Measurements from ENCODE around the gene CD151.

The CD151 gene

DNA sequence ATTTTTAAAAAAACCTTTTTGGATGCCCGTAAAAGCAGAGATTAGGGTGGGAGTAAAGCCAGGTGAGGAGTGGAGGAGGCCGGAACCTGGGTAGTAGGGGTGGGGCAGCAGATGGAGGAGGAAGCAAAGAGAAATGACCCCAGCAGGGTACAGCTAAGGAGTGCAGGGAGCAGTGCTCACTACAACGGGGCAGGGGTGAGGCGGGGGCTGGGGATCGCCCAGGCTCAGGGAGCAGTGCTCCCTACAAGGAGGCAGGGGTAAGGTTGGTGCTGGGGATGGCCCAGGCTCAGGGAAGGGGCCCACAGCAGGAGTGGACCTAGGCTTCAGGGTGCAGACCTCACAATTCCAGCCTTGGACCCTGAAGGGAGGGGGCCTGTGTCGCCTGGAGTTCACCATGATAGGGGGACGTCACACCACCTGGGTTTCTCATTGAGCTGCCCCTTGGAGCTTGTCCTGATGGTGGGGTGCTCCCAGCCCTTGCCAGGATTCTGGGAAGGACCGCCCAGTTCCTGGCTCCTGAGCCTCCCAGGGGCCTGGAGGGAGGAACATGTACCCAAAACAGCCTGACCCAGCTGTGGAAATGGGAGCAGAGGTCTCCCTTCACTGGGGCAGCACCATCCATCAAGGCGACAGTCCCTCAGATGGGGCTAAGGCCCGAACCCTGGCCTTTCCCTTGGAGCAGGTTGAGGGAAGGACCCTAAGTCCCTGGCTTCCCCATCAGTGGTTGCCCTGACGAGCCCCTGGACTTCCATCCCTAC lies 16.9 kb upstream of the CD151 start:
- DNase-seq, result no peak

DNA sequence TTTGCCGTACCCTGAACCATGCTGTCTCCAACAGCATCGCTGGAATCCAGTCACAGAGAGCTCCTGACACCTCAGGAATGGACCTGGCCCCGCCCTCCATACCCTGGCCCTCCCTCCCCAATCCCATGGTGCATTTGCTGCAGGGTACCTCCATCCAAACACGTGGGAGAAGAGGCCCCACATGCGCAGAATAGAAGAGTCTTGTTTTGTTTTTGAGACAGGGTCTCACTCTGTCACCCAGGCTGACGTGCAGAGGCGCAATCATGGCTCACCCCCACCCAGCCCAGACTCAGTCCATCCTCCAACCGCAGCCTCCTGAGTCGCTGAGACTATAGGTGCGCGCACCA lies 16.3 kb upstream of the CD151 start:
- DNase-seq, result no peak

DNA sequence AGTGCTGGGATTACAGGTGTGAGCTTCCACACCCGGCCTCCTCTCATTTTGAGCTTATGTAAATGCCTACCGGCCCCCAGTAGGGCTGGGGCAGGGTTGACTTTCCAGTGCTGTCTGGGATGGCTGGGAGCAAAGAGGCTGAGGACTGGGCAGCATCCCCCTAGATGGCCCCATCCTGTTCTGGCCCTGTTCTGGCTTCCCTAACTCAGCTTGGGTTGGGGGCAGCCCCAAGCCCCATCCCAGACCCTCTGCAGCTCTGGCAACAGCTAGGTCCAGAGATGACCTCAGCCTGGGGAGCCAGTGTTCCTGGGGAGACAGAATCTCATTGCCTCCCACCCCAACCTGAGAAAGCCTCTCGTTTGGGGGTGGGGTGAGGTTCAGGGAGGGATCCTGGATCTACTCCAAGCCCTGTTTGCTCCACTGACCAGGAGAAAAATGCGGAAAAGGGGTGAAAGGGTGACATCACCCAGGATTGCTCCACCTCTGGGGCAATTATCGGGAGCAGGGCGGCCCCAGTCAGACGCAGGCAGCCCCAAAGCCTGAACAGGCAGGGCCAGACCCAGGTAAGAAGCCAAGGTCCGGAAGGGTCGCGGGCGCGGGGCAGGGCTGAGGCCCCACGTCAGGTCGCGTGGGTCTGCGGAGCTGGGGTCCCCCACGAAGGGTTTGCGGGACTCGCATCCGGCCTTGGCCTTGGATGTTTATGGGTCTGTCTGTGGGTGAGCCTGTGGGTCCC lies 14.2 kb upstream of the CD151 start, which contains the start of gene PNPLA2:
Gene PNPLA2, plus strand, starts transcription at position 519 of the 733 bp plus-strand sequence. CDS start 805 bp downstream, outside the sequence.
- DNase-seq, result no peak

DNA sequence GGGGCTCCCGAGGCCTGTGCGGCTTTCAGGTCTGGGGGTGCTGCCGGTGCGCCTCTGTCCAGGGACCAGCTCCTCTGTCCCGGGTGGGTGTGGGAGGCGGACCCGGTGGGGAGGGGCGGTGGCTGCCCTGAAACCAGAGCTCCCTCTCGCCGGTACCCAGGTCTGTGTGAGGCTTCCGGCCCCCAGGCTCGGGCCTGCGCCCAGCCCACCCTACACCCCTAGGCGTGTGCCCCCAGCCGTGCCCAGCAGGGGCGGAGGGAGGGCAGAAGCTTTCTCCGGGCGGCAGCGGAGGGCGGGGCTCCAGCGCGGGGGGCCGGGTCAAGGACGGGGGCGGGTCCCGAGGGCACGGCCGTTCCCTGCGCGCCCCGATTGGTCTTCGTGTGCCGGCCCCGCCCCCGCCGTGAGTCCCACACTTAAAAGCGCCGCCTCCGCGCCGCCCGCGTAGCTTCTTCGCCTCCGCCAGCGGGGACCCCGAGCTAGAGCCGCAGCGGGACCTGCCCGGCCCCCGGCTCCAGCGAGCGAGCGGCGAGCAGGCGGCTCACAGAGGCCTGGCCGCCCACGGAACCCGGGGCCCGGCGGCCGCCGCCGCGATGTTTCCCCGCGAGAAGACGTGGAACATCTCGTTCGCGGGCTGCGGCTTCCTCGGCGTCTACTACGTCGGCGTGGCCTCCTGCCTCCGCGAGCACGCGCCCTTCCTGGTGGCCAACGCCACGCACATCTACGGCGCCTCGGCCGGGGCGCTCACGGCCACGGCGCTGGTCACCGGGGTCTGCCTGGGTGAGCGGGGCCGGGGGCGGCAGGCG lies 13.4 kb upstream of the CD151 start:
- DNase-seq, result peak; percentile 96

DNA sequence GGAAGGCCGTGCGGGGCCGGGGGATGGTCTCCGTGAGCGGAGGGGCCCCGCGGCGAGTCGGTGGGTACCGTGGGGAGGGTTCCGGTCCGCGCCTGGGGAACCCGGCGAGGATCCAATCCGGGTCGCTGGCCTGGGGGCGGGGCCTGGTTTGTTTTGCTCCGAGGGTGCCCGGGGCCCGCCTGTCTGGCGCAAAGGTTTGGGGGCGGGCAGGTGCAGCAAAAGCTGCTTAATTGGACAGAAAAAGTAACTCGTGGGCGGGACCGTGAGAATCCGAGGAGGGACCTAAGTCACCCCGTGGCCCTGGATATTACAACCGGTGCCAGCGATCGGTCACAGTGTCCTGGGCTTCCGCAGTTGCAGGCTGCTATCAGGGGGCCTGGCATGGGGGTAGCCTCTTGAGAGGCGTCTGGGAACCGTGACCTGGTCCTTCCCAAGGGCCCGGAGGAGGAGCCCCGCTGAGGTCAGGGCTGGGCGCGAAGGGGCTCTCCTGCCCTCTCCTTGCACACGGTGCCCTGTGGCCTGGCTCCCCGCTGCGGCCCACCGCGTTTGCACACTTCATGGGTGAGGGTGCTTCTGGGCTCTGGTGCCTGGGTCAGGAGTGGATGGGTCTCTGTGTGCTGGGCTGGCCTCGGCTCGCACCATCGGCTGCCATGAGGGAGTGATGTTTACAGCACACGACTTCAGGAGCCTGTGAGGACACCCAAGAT lies 12.7 kb upstream of the CD151 start:
- peak; percentile 94 for DNase-seq

DNA sequence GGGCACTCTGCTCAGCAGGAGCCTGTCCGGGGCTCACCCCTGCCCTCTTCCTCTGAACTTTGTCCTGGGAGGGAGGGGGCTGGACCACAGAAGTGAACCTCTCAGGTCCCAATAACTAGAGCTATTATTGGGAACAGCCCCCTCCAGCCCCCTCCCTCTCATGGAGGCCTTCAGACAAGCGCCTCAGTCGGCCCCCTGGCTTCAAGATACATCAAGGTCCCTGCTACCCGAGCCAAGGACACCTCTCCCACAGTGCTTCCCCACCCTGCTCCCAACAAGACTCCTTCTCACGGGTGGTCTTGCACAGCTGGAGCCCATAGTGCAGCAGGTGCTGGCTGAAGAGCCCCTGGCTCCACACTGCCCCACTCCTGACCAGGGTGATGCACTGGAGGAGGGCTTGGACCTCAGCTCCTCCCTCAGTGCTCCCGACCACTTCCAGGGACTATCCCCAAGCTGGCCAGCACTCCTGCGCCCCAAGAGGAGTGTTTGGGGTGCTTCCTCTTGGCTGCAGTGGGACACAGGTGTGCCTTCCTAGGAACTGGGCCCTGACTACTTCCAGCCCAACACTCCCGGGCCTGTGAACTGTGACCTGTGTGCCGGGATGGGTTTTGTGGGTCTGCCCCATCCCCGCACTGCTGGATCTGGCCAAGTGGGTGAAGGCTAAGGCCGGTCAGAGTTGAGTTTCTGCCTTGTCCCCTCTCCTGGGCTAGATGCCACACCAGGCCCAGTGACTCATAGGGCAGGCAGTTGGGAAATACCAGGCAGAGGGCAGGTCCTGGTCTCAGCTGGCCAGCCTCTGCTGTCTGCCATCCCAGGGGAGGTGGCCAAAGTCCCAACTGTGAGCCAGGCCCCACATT lies 11.9 kb upstream of the CD151 start:
- DNase-seq, result no peak

DNA sequence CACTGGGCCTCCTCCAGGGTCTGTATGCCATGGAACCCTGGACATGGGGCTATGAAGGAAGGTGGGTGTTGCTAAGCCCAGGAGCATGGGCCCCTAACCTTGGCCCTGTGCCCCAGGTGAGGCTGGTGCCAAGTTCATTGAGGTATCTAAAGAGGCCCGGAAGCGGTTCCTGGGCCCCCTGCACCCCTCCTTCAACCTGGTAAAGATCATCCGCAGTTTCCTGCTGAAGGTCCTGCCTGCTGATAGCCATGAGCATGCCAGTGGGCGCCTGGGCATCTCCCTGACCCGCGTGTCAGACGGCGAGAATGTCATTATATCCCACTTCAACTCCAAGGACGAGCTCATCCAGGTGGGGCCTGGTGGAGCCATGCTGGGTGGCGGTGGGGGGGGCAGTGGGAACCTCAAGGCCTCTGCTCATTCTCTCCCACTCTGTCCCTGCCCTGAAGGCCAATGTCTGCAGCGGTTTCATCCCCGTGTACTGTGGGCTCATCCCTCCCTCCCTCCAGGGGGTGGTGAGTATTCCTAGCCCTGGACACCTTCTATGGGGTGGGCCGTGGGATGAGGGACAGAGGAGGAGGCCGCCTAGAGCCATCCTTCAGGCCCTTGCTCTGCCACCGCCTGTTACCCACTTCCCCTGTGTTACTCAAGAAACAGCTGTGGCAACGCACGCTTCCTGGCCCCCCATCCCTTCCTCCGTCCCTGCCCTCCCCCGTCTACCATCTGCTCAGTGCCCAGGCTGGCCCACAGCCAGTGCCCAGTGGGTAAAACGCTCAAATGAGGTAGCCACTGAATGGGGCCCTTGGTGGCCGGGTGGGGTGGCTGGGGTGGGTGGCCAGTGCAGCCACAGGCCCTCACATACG lies 11.0 kb upstream of the CD151 start:
- DNase-seq, result no peak

DNA sequence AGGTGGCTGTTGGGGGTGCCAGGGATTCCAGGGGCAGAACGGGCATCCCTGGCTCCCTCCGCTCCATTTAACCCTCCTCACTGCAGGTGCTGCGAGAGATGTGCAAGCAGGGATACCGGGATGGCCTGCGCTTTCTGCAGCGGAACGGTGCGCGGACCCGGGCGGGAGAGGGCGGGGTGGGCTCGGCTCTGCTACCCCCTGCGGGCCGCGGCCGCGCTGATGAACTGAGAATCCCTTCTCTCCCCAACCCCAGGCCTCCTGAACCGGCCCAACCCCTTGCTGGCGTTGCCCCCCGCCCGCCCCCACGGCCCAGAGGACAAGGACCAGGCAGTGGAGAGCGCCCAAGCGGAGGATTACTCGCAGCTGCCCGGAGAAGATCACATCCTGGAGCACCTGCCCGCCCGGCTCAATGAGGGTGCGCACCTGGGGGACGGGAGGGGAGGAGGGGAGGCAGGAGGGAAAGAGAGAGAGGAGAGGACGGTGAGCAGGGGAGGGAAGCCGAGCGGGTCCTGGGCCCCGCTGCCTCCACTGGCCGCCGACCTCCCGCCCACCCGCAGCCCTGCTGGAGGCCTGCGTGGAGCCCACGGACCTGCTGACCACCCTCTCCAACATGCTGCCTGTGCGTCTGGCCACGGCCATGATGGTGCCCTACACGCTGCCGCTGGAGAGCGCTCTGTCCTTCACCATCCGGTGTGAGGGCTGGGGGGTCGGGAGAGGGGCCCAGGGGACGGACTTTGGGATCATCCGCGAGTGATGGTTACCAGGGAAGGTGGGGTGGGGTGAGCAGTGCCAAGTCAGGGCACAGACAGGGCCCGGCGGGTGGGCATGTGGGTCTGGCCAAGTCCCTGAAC lies 9.1 kb upstream of the CD151 start:
- DNase-seq, result no peak

DNA sequence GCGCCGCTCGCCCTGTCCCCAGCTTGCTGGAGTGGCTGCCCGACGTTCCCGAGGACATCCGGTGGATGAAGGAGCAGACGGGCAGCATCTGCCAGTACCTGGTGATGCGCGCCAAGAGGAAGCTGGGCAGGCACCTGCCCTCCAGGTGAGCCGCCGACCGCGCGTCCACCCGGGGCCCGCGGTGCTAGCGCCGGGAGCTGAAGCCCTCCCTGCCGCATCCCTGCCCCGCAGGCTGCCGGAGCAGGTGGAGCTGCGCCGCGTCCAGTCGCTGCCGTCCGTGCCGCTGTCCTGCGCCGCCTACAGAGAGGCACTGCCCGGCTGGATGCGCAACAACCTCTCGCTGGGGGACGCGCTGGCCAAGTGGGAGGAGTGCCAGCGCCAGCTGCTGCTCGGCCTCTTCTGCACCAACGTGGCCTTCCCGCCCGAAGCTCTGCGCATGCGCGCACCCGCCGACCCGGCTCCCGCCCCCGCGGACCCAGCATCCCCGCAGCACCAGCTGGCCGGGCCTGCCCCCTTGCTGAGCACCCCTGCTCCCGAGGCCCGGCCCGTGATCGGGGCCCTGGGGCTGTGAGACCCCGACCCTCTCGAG lies 8.4 kb upstream of the CD151 start:
- DNase-seq, result no peak

DNA sequence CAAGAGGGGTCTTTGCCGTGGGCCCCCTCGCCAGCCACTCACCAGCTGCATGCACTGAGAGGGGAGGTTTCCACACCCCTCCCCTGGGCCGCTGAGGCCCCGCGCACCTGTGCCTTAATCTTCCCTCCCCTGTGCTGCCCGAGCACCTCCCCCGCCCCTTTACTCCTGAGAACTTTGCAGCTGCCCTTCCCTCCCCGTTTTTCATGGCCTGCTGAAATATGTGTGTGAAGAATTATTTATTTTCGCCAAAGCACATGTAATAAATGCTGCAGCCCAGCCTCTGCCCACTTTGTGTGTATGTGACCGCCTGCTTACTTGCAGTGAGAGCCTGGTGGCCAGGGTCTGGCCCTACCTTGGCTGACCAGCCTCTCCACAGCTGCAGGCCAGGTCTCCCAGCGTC lies 7.8 kb upstream of the CD151 start:
- DNase-seq, result no peak

DNA sequence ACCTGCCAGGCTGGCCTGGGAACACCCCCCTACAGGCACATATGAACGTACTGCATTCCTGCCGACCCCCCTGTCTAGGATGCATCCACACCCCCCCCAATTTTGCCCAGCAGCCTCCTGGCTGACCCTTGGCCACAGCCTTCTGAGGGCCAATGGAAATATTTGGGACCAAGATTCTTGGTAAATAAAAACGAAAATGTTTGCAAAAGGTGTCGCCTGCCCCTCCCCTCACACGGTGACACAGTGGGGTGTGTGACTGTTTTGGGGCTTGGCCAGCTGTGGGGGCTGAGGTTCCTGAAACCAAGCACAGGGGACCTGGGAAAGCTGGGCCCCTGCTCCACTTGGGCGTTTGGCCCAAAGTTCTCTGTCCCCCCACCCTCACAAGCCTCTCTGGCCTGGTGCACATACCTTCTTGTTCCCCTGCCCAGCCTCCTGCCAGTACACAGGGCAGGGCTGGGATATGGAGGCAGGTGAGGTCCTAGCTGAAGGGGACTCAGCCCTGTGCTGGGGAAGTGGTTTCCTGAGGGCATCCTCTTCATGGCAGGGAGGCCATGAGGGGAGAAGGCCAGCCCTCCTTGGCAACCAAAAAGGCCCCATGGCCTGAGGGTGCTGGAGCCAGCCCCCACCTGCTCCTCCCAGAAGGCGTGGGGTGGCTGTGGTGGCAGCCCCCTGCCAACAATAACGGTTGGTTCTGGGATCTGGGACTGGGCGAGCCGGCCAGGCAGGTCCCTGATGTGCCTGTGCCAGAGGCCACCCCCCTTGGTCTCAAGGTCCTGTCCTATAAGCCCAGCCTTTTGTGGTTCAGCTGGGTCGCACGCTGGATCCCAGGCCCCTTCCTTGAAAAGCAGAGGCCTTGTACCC lies 7.2 kb upstream of the CD151 start:
- DNase-seq, result no peak

DNA sequence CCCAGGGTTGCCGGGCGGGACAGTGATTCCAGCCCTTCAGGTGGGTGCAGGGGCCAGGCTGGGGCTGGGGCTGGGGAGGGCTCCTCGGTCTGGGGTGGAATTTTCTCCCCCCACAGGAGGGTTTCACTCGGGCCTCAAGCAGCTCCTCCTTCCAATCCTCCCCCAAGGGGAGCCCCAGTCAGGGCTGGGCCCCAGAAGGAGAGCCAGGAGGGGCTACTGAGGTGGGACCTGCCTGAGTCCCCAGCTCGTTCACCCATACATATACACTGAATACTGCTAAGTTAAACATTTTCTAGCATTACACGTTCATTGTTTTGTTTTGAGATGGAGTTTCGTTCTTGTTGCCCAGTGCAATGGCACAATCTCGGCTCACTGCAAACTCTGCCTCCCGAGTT lies 6.5 kb upstream of the CD151 start:
- DNase-seq, result no peak

DNA sequence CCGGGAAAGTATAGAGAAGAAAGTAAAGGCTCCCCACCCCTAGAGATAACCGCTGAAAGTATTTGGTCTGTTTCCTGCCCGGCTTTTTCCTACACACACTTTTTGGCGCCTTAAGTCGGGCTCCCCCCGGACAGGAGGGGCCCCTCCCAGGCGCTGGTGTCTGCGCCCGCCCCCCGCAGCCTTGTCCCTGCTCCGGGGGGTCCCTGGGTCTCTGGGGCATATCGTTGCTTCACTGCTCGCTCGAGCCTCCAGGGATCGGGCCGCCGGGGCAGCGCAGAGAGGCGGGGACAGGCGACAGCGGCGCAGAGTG lies 6.0 kb upstream of the CD151 start:
- no peak for DNase-seq

DNA sequence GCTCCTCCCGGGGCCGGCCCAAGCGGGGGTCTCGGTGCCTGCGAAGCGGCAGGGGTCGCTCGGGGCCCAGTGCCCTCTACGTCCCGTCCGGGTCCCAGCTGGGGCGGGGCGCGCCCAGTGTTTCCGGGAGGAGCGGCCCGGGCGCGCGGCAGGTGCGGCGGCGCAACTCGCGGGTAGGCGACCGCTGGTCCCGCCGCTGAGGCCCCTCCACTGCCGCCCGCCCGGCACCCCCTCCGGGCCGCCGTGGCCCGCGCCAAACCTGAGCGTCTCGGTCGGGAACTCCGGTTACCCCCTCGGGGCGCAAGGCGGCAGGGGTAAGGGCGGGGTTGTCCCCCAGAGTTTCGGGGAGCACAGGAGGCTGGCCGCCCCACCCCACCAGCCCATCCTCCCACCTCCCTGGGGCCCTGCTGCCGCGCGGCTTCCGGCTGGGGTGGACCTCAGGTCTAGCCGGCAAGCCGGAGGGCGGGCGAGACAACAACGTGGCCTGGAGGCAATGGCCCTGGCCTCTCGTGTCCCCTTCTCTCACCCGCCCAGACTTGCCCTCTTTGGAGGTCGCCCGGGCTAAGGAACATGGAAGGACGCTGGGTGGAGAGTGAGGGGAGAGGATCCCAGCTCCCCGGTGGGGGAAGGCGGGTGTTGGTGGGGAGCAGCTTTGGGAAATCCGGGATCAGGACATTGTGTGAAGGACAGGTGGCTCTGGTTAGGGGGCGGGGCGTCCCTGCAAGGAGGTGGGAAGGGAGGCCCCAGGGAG lies 5.4 kb upstream of the CD151 start:
- peak; percentile 66 for DNase-seq

DNA sequence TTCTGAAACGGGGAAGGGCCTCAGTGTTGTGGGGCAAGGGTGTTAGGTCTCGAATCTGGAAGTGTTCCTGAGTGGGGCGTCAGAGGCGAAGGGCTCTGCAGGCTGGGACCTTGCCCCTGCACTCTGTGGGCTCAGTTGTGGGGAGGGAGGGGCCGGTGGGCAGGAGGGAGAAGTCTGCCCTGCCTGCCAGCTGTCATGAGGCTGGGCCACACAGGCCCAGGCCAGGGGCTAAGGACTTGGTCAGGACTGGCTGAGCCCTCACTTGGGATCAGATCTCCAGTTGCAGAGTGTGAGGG lies 4.9 kb upstream of the CD151 start, which contains the start of gene CRACR2B:
Gene CRACR2B, plus strand, starts transcription at position 23 of the 296 bp plus-strand sequence. CDS start 689 bp downstream, outside the sequence.
- DNase-seq, result no peak

DNA sequence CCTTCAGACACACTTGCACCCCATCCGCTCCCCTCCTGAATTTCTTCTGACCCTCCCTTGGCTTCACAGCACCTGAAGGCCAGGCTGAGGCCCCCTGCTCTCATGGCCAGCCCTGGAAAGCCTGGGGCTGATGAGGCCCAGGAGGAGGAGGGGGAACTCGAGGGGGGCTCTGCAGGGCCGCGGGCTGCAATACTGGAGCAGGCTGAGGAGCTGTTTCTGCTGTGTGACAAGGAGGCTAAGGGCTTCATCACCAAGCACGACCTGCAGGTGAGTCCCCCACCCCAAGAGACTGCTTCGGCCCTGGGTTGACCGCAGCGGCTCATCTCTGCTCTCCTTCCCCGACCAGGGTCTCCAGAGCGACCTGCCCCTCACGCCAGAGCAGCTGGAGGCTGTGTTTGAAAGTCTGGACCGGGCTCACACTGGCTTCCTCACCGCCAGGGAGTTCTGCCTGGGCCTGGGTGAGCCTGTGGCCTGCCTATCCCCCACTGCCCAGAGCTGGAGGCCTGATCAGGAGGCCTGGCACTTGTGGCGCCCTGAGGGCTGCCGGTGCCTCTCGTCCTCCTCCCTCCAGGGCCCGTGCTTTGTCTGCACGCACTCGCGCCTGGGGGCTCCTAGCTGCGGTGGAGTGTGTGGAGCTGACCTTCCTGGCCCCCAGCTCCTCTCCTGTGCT lies 4.1 kb upstream of the CD151 start:
- DNase-seq, result no peak

DNA sequence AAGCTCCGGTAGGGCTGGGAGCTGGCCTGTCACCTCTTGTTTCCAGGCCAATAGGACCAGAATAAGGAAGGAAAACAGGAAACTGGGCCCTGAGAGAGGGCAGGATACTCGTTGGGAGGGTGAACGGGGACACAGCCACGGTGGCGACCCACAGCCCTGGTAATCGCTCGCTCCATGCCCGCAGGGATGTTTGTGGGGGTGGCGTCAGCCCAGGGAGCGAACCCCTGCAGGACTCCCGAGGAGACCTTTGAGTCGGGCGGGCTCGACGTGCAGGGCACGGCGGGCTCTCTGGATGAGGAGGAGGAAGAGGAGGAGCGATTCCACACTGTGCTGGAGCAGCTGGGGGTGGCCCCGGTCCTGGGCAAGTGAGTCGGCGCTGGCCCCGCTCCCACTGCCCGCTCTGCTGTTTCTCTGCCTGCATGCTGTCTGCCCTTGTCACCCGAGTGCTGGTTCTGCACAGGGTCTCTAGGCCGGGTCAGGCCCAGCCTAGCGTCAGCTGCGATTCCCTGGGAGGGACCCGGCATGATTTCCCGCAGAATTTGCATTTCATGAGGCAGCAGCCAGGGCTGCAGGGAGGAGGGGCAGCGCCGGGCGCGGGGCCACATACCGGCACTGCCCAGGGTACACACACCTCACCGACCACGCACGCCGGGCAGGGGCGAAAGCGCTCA lies 3.4 kb upstream of the CD151 start:
- no peak for DNase-seq
